ENCODE results near the gene SCN8A. TPM values are rescaled to one million over a fixed set of nuclear protein-coding genes. Genes with fewer than 3 reads are reported as not detected.
"Not testable (repeated sequence)": the region's sequence is repeated elsewhere in the genome, so short reads cannot be mapped to it uniquely, and the experiment has no call there.

The SCN8A gene
- total RNA-seq, 2 experiments from 2014 or later, result 0.52 to 0.67 TPM

GRCh38 chr12:51779876-51780275 lies 188.8 kb downstream of the SCN8A start:
- Mint-ChIP-seq H3K36me3 (ENCODE audit: low read depth) (no peaks in the 10 kb centered on the region), H3K4me3 (no peak overlapping the region), H3K9me3 (no peaks in the 10 kb centered on the region), H3K4me1 (peaks cover 5% of the 10 kb centered on the region), H3K27me3 (peaks cover 13% of the 10 kb centered on the region), H3K27ac (no peak overlapping the region)
- no peak for DNase-seq
- POLR2A ChIA-PET, result no interaction called here
- CTCF ChIA-PET, result no interaction called here

GRCh38 chr12:51784688-51785087 lies 193.7 kb downstream of the SCN8A start:
- Mint-ChIP-seq H3K4me1 (peaks cover 7% of the 10 kb centered on the region), H3K4me3 (no peak overlapping the region), H3K36me3 (ENCODE audit: low read depth) (no peaks in the 10 kb centered on the region), H3K27me3 (peaks cover 13% of the 10 kb centered on the region), H3K9me3 (no peaks in the 10 kb centered on the region), H3K27ac (no peak overlapping the region)
- DNase-seq, result no peak
- CTCF ChIA-PET, result no interaction called here
- POLR2A ChIA-PET, result no interaction called here

- CTCF ChIA-PET, result no interaction called here
- Mint-ChIP-seq H3K27me3 (peaks cover 12% of the 10 kb centered on the region), H3K27ac (no peak overlapping the region), H3K36me3 (ENCODE audit: low read depth) (no peaks in the 10 kb centered on the region), H3K9me3 (no peaks in the 10 kb centered on the region), H3K4me1 (peaks cover 7% of the 10 kb centered on the region), H3K4me3 (no peak overlapping the region)
- POLR2A ChIA-PET, result no interaction called here
- no peak for DNase-seq
Observed at GRCh38 chr12:51785906-51786305, 194.9 kb downstream of the SCN8A start.

- Mint-ChIP-seq H3K4me1 (peaks cover 7% of the 10 kb centered on the region), H3K27ac (no peak overlapping the region), H3K36me3 (ENCODE audit: low read depth) (no peaks in the 10 kb centered on the region), H3K9me3 (no peaks in the 10 kb centered on the region), H3K4me3 (no peak overlapping the region), H3K27me3 (no peaks in the 10 kb centered on the region)
- ChIA-PET POLR2A (interaction anchor here (0.6 kb wide), 1 partner anchor 37 kb away, joined by 4 read pairs; no protein-coding TSS in a partner anchor), CTCF (no interaction called here)
- no peak for DNase-seq
Observed at GRCh38 chr12:51788876-51789275, 197.8 kb downstream of the SCN8A start.

GRCh38 chr12:51792417-51792816 lies 201.4 kb downstream of the SCN8A start:
- Mint-ChIP-seq H3K4me1 (no peaks in the 10 kb centered on the region), H3K4me3 (no peak overlapping the region), H3K9me3 (no peaks in the 10 kb centered on the region), H3K27ac (no peak overlapping the region), H3K27me3 (no peaks in the 10 kb centered on the region), H3K36me3 (ENCODE audit: low read depth) (no peaks in the 10 kb centered on the region)
- ChIA-PET POLR2A (no interaction called here), CTCF (no interaction called here)
- no peak for DNase-seq

GRCh38 chr12:51793201-51793600 lies 202.2 kb downstream of the SCN8A start:
- Mint-ChIP-seq H3K27me3 (no peaks in the 10 kb centered on the region), H3K9me3 (no peaks in the 10 kb centered on the region), H3K4me1 (no peaks in the 10 kb centered on the region), H3K4me3 (no peak overlapping the region), H3K36me3 (ENCODE audit: low read depth) (no peaks in the 10 kb centered on the region), H3K27ac (no peak overlapping the region)
- CTCF ChIA-PET, result interaction anchor here (0.9 kb wide), 1 partner anchor 10 kb away, joined by 4 read pairs; no protein-coding TSS in a partner anchor
- DNase-seq, result no peak
- POLR2A ChIA-PET, result no interaction called here

GRCh38 chr12:51797301-51797700 lies 206.3 kb downstream of the SCN8A start:
- Mint-ChIP-seq H3K27ac (no peak overlapping the region), H3K27me3 (no peaks in the 10 kb centered on the region), H3K36me3 (ENCODE audit: low read depth) (no peaks in the 10 kb centered on the region), H3K4me3 (no peak overlapping the region), H3K9me3 (no peaks in the 10 kb centered on the region), H3K4me1 (no peaks in the 10 kb centered on the region)
- POLR2A ChIA-PET, result no interaction called here
- CTCF ChIA-PET, result no interaction called here
- no peak for DNase-seq

- H3K4me1 Mint-ChIP-seq; H3K27me3 Mint-ChIP-seq; H3K36me3 Mint-ChIP-seq (ENCODE audit: low read depth); H3K9me3 Mint-ChIP-seq; H3K27ac Mint-ChIP-seq; H3K4me3 Mint-ChIP-seq; POLR2A ChIA-PET; DNase-seq; CTCF ChIA-PET: not testable (repeated sequence)
Observed at GRCh38 chr12:51798051-51798450, 207.0 kb downstream of the SCN8A start.

- ChIA-PET CTCF (no interaction called here), POLR2A (no interaction called here)
- Mint-ChIP-seq H3K9me3 (no peaks in the 10 kb centered on the region), H3K4me3 (no peak overlapping the region), H3K27me3 (no peaks in the 10 kb centered on the region), H3K36me3 (ENCODE audit: low read depth) (no peaks in the 10 kb centered on the region), H3K27ac (no peak overlapping the region), H3K4me1 (no peaks in the 10 kb centered on the region)
- no peak for DNase-seq
Observed at GRCh38 chr12:51798501-51798900, 207.5 kb downstream of the SCN8A start.

GRCh38 chr12:51801027-51801426 lies 210.0 kb downstream of the SCN8A start:
- no peaks in the 10 kb centered on the region for H3K9me3 Mint-ChIP-seq
- POLR2A ChIA-PET, result no interaction called here
- H3K4me1 Mint-ChIP-seq, result no peaks in the 10 kb centered on the region
- DNase-seq, result no peak
- H3K27ac Mint-ChIP-seq, result no peak overlapping the region
- no peak overlapping the region for H3K4me3 Mint-ChIP-seq
- no peaks in the 10 kb centered on the region for H3K27me3 Mint-ChIP-seq
- CTCF ChIA-PET, result interaction anchor here (0.8 to 1.2 kb wide), 3 partner anchors 10 to 105 kb away, joined by 3 to 5 read pairs (median 3); no protein-coding TSS in a partner anchor
- H3K36me3 Mint-ChIP-seq (ENCODE audit: low read depth), result no peaks in the 10 kb centered on the region

- no peak overlapping the region for H3K27ac Mint-ChIP-seq
- no peak overlapping the region for H3K4me3 Mint-ChIP-seq
- no peak for DNase-seq
- no peaks in the 10 kb centered on the region for H3K9me3 Mint-ChIP-seq
- CTCF ChIA-PET, result no interaction called here
- POLR2A ChIA-PET, result no interaction called here
- H3K27me3 Mint-ChIP-seq, result peaks cover 2% of the 10 kb centered on the region
- no peaks in the 10 kb centered on the region for H3K36me3 Mint-ChIP-seq (ENCODE audit: low read depth)
- no peaks in the 10 kb centered on the region for H3K4me1 Mint-ChIP-seq
Observed at GRCh38 chr12:51806896-51807295, 215.9 kb downstream of the SCN8A start.

- H3K27me3 Mint-ChIP-seq, result peaks cover 2% of the 10 kb centered on the region
- no peak overlapping the region for H3K27ac Mint-ChIP-seq
- POLR2A ChIA-PET, result no interaction called here
- H3K9me3 Mint-ChIP-seq, result no peaks in the 10 kb centered on the region
- DNase-seq, result no peak
- CTCF ChIA-PET, result no interaction called here
- no peak overlapping the region for H3K4me3 Mint-ChIP-seq
- no peaks in the 10 kb centered on the region for H3K4me1 Mint-ChIP-seq
- no peaks in the 10 kb centered on the region for H3K36me3 Mint-ChIP-seq (ENCODE audit: low read depth)
Observed at GRCh38 chr12:51809193-51809592, 218.2 kb downstream of the SCN8A start.

- H3K4me3 Mint-ChIP-seq, result no peak overlapping the region
- peaks cover 9% of the 10 kb centered on the region for H3K4me1 Mint-ChIP-seq
- CTCF ChIA-PET, result interaction anchor here (0.6 kb wide), 1 partner anchor 550 kb away, joined by 4 read pairs; no protein-coding TSS in a partner anchor
- DNase-seq, result no peak
- H3K27me3 Mint-ChIP-seq, result peaks cover 12% of the 10 kb centered on the region
- no peak overlapping the region for H3K27ac Mint-ChIP-seq
- POLR2A ChIA-PET, result no interaction called here
- no peaks in the 10 kb centered on the region for H3K9me3 Mint-ChIP-seq
- no peaks in the 10 kb centered on the region for H3K36me3 Mint-ChIP-seq (ENCODE audit: low read depth)
Observed at GRCh38 chr12:51811203-51812202, 220.5 kb downstream of the SCN8A start.

GRCh38 chr12:51812871-51813270 lies 221.8 kb downstream of the SCN8A start:
- Mint-ChIP-seq H3K36me3 (ENCODE audit: low read depth) (no peaks in the 10 kb centered on the region), H3K9me3 (no peaks in the 10 kb centered on the region), H3K27ac (no peak overlapping the region), H3K4me3 (no peak overlapping the region), H3K27me3 (peaks cover 17% of the 10 kb centered on the region), H3K4me1 (peaks cover 9% of the 10 kb centered on the region)
- CTCF ChIA-PET, result interaction anchor here (0.9 to 3.1 kb wide), 5 partner anchors 9 to 212 kb away, joined by 3 to 13 read pairs (median 3); no protein-coding TSS in a partner anchor
- POLR2A ChIA-PET, result no interaction called here
- no peak for DNase-seq

Measured in activated CD4-positive, alpha-beta T cell treated with anti-CD3 and anti-CD28 coated beads, Interleukin-2, amount 10 ng/mL, durations not matched to agents 7 days and 5 days (primary cell).